K562 (cell line): ENCODE results near the gene CHRM1. TPM values are rescaled to one million over a fixed set of nuclear protein-coding genes. Genes with fewer than 3 reads are reported as not detected.
A peak's percentile ranks its signal among the peaks of the same experiment; 100 is the strongest.

Source experiments
- CBFB ChIP-seq: sonication (generic); formaldehyde crosslinking; IDR thresholded peaks from 2 replicates; pipeline ENCODE4 v1.4.0; 2020; ENCODE audit warnings: mild to moderate bottlenecking, missing genetic modification reagents
- CREB1 ChIP-seq, 2 experiments: sonication (generic) in 1 of 2; formaldehyde crosslinking in 1 of 2; IDR thresholded peaks; 2 replicates each; pipeline versions ENCODE4 v1.6.1 to v1.8.0; 2012 to 2022; ENCODE audit warnings: inconsistent platforms in 1 of 2, mild to moderate bottlenecking in 1 of 2, missing genetic modification reagents in 1 of 2, moderate library complexity in 1 of 2
- CTBP1 ChIP-seq: fragments of 450-650 bp; IDR thresholded peaks from 2 replicates; pipeline ENCODE4 v1.6.1; 2016; ENCODE audit warnings: borderline replicate concordance
- DNMT1 ChIP-seq: fragments of 450-650 bp; IDR thresholded peaks from 2 replicates; pipeline ENCODE4 v1.6.1; 2016; ENCODE audit warnings: antibody characterized with exemption, mild to moderate bottlenecking
- EP400 ChIP-seq: fragments of 450-650 bp; IDR thresholded peaks from 2 replicates; pipeline ENCODE4 v1.6.1; 2017; ENCODE audit warnings: antibody characterized with exemption, mild to moderate bottlenecking, moderate library complexity
- EWSR1 ChIP-seq: fragments of 450-650 bp; IDR thresholded peaks from 2 replicates; pipeline ENCODE4 v1.6.1; 2018; ENCODE audit warnings: borderline replicate concordance, mild to moderate bottlenecking, low read depth, moderate library complexity; ENCODE audit not compliant: partially characterized antibody
- FOSL1 ChIP-seq: fragments of 200-800 bp; sonication (Bioruptor generic); conservative IDR thresholded peaks from 2 replicates; pipeline ENCODE4 v1.6.1; 2016; ENCODE audit warnings: missing genetic modification characterization, missing compliant biosample characterization
- ILF3 ChIP-seq: fragments of 450-650 bp; IDR thresholded peaks from 2 replicates; pipeline ENCODE4 v1.6.1; 2018; ENCODE audit warnings: antibody characterized with exemption, mild to moderate bottlenecking, moderate library complexity, borderline replicate concordance
- KDM4B ChIP-seq, 2 experiments: fragments of 450-650 bp in 1 of 2; sonication (generic) in 1 of 2; IDR thresholded peaks; 2 replicates each; pipeline ENCODE4 v1.6.1; 2016 to 2017; ENCODE audit warnings: borderline replicate concordance in 2 of 2, antibody characterized with exemption in 1 of 2, low read depth in 1 of 2, mild to moderate bottlenecking in 1 of 2
- NR3C1 ChIP-seq: sonication (generic); formaldehyde crosslinking; IDR thresholded peaks from 2 replicates; pipeline ENCODE4 v1.8.1; 2022; ENCODE audit warnings: missing genetic modification reagents
- POLR2B ChIP-seq: fragments of 450-650 bp; IDR thresholded peaks from 2 replicates; pipeline ENCODE4 v1.6.1; 2018; ENCODE audit warnings: low read depth; ENCODE audit not compliant: partially characterized antibody
- POLR3G ChIP-seq: IDR thresholded peaks from 2 replicates; pipeline ENCODE4 v1.6.1; 2011; ENCODE audit not compliant: insufficient read length, insufficient replicate concordance; ENCODE audit errors: extremely low read depth
- PTBP1 ChIP-seq: fragments of 200-400 bp; formaldehyde crosslinking; IDR thresholded peaks from 2 replicates; pipeline ENCODE4 v1.6.1; 2017; ENCODE audit warnings: low read depth, low read length
- RAD21 ChIP-seq, 2 experiments: fragments of 250-450 bp in 1 of 2; fragments of 450-650 bp in 1 of 2; sonication (Bioruptor Pico) in 1 of 2; formaldehyde crosslinking in 1 of 2; IDR thresholded peaks in 1 of 2; conservative IDR thresholded peaks in 1 of 2; 2 replicates each; pipeline versions ENCODE4 v1.4.0 to v1.8.0; 2020 to 2022; ENCODE audit warnings: mild to moderate bottlenecking in 2 of 2, moderate library complexity in 1 of 2
- SIN3A ChIP-seq, 2 experiments: fragments of 150-350 bp in 1 of 2; IDR thresholded peaks; 2 replicates each; pipeline ENCODE4 v1.6.1; 2011 to 2016; ENCODE audit warnings: borderline replicate concordance in 2 of 2, low read depth in 2 of 2, low read length in 2 of 2, mild to moderate bottlenecking in 2 of 2, moderate library complexity in 2 of 2; ENCODE audit not compliant: control insufficient read depth in 1 of 2
- TAF15 ChIP-seq: fragments of 200-400 bp; formaldehyde crosslinking; IDR thresholded peaks from 2 replicates; pipeline ENCODE4 v1.6.1; 2017; ENCODE audit warnings: mild to moderate bottlenecking, low read depth, low read length, moderate library complexity
- TCF3 ChIP-seq: sonication (generic); formaldehyde crosslinking; IDR thresholded peaks from 2 replicates; pipeline ENCODE4 v1.4.0; 2020; ENCODE audit warnings: mild to moderate bottlenecking, missing genetic modification reagents
- THRAP3 ChIP-seq: fragments of 450-650 bp; IDR thresholded peaks from 2 replicates; pipeline ENCODE4 v1.6.1; 2016; ENCODE audit warnings: mild to moderate bottlenecking, inconsistent platforms, borderline replicate concordance
- USF1 ChIP-seq: sonication (generic); formaldehyde crosslinking; IDR thresholded peaks from 2 replicates; pipeline ENCODE4 v1.9.0; 2022; ENCODE audit warnings: mild to moderate bottlenecking, missing genetic modification reagents
- polyA plus RNA-seq, 8 experiments: library from polyadenylated mRNA; depleted of rRNA in 4 of 8; stranded (reverse) in 5 of 8; unstranded in 3 of 8; fragments of >200 nt; fragmentation: Nextera tagmentation in 2 of 8; fragmentation: Illumina TruSeq in 1 of 8; extraction: Ambion mirVana in 2 of 8; extraction: Trizol in 1 of 8; gene quantifications; 2 replicates each; pipeline versions ENCODE4 v1.2.1 to v1.2.3, GENCODE V29; 2011 to 2014; ENCODE audit warnings: inconsistent platforms in 1 of 8, missing spikeins in 1 of 8
- total RNA-seq, 7 experiments: library from RNA; depleted of rRNA in 6 of 7; stranded (reverse); fragments of >200 nt in 6 of 7; fragmentation: Illumina TruSeq in 2 of 7; extraction: Trizol in 2 of 7; gene quantifications; 2 replicates each; pipeline versions ENCODE4 v1.2.1 to v1.2.3, GENCODE V29; 2011 to 2021; ENCODE audit warnings: low replicate concordance in 1 of 7

The CHRM1 gene
- total and polyA plus RNA-seq, 9 of the 15 experiments (the other 6 are each of a cell fraction or from before 2014, with no cell fraction given) = not detected

- TF ChIP-seq CREB1 (IDR thresholded peaks at IDR 0.05) (peak; percentile 37), CREB1 (CRISPR knock-in tag; IDR thresholded peaks at IDR 0.05) (peak; percentile 28; the same call in 1 of the 2 replicates), ILF3 (no peak), DNMT1 (no peak), CBFB (CRISPR knock-in tag) (no peak), POLR3G (no peak), EP400 (peak; percentile 51; the same call in 1 of the 2 replicates), POLR2B (no peak), USF1 (CRISPR knock-in tag) (peak; percentile 16; the same call in 1 of the 2 replicates), KDM4B (IDR thresholded peaks at IDR 0.05; ENCODE audit: borderline replicate concordance in 2 of 2, low read depth in 1 of 2) (0 out of 4 replicates have a peak, but pooled peaks of 1 of the 2 experiments have one; percentile 47), THRAP3 (no peak), CTBP1 (peak; percentile 41; the same call in 1 of the 2 replicates), SIN3A (IDR thresholded peaks at IDR 0.05; ENCODE audit: borderline replicate concordance in 2 of 2, control insufficient read depth in 1 of 2, low read depth in 2 of 2, low read length in 2 of 2) (0 out of 4 replicates have a peak, but pooled peaks of 1 of the 2 experiments have one; percentile 31), RAD21 (CRISPR knock-in tag; conservative IDR thresholded peaks at IDR 0.05 in 1 of 2, IDR thresholded peaks at IDR 0.05 in 1 of 2) (peak; percentile 38 to 71), FOSL1 (tag) (no peak), EWSR1 (no peak), TAF15 (no peak), NR3C1 (CRISPR knock-in tag) (no peak), TCF3 (CRISPR knock-in tag) (no peak), PTBP1 (no peak)
- TF ChIP-seq, all 486 proteins: peak for 36
Measured at GRCh38 chr11:62922653-62923431, 1.7 kb upstream of the CHRM1 start (continued).
